Endothelial cell (in vitro differentiated cells): ENCODE measurements around the gene SACS. TPM values are rescaled to one million over a fixed set of nuclear protein-coding genes. Genes with fewer than 3 reads are reported as not detected.

Experiments
- DNase-seq: peaks from one replicate; pipeline ENCODE4 v3.0.0; 2021; ENCODE audit warnings: low spot score
- H3K27ac Mint-ChIP-seq: one replicate; pipeline ENCODE4 v1.8.0; 2021; ENCODE audit warnings: mixed read lengths, inconsistent platforms; ENCODE audit not compliant: unreplicated experiment
- H3K27me3 Mint-ChIP-seq: one replicate; pipeline ENCODE4 v1.8.0; 2021; ENCODE audit warnings: mild to moderate bottlenecking, moderate library complexity, mixed read lengths, inconsistent platforms; ENCODE audit not compliant: unreplicated experiment
- H3K36me3 Mint-ChIP-seq: one replicate; pipeline ENCODE4 v1.8.0; 2021; ENCODE audit warnings: mild to moderate bottlenecking, low read depth, mixed read lengths, inconsistent platforms; ENCODE audit not compliant: unreplicated experiment
- H3K4me1 Mint-ChIP-seq: one replicate; pipeline ENCODE4 v1.8.0; 2021; ENCODE audit warnings: mild to moderate bottlenecking, mixed read lengths, inconsistent platforms; ENCODE audit not compliant: unreplicated experiment
- H3K4me3 Mint-ChIP-seq: one replicate; pipeline ENCODE4 v1.8.0; 2021; ENCODE audit warnings: mild to moderate bottlenecking, mixed read lengths, inconsistent platforms; ENCODE audit not compliant: unreplicated experiment
- H3K9me3 Mint-ChIP-seq: one replicate; pipeline ENCODE4 v1.8.0; 2021; ENCODE audit warnings: mixed read lengths, inconsistent platforms; ENCODE audit not compliant: unreplicated experiment
- CTCF ChIP-seq: fragments of 200-600 bp; sonication (generic); IDR thresholded peaks from one replicate; pipeline ENCODE4 v1.5.0; 2021; ENCODE audit warnings: antibody characterized with exemption; ENCODE audit not compliant: unreplicated experiment
- total RNA-seq: library from RNA; stranded (reverse); fragmentation: NEBNext Ultra II Directional; extraction: Animal tissue kit (Norgen Biotek cat#: 25700); gene quantifications from one replicate; pipeline ENCODE4 v1.2.1, GENCODE V29; 2021; ENCODE audit not compliant: unreplicated experiment

Gene SACS
- total RNA-seq, 1 donor from 2014 or later, result 45.8 TPM

- Mint-ChIP-seq H3K4me1 (peaks cover 12% of the 10 kb centered on the region), H3K9me3 (no peaks in the 10 kb centered on the region), H3K27ac (no peak overlapping the region), H3K4me3 (no peak overlapping the region), H3K36me3 (peaks cover 24% of the 10 kb centered on the region), H3K27me3 (no peaks in the 10 kb centered on the region)
- no peak for TF ChIP-seq CTCF
- no peak for DNase-seq
Observed at GRCh38 chr13:23348262-23349127, 85.0 kb downstream of the SACS start.

- no peak for TF ChIP-seq CTCF
- peaks cover 12% of the 10 kb centered on the region for H3K4me1 Mint-ChIP-seq
- H3K27ac Mint-ChIP-seq, result no peak overlapping the region
- H3K36me3 Mint-ChIP-seq, result peaks cover 24% of the 10 kb centered on the region
- DNase-seq, result no peak
- H3K4me3 Mint-ChIP-seq, result no peak overlapping the region
- H3K27me3 Mint-ChIP-seq, result no peaks in the 10 kb centered on the region
- H3K9me3 Mint-ChIP-seq, result no peaks in the 10 kb centered on the region
Observed at GRCh38 chr13:23347601-23348000, 85.9 kb downstream of the SACS start.

- DNase-seq, result no peak
- Mint-ChIP-seq H3K27me3 (no peaks in the 10 kb centered on the region), H3K27ac (no peak overlapping the region), H3K9me3 (no peaks in the 10 kb centered on the region), H3K4me1 (peaks cover 7% of the 10 kb centered on the region), H3K4me3 (no peak overlapping the region), H3K36me3 (peaks cover 32% of the 10 kb centered on the region)
- no peak for TF ChIP-seq CTCF
Observed at GRCh38 chr13:23344931-23345595, 88.4 kb downstream of the SACS start.

GRCh38 chr13:23339225-23339624 lies 94.3 kb downstream of the SACS start:
- Mint-ChIP-seq H3K4me3 (no peak overlapping the region), H3K4me1 (no peaks in the 10 kb centered on the region), H3K36me3 (peaks cover 59% of the 10 kb centered on the region), H3K9me3 (no peaks in the 10 kb centered on the region), H3K27ac (no peak overlapping the region), H3K27me3 (no peaks in the 10 kb centered on the region)
- no peak for DNase-seq
- no peak for TF ChIP-seq CTCF

- no peaks in the 10 kb centered on the region for H3K27me3 Mint-ChIP-seq
Observed at GRCh38 chr13:23330356-23330755, 103.1 kb downstream of the SACS start.

More at GRCh38 chr13:23330356-23330755, 103.1 kb downstream of the SACS start:
- no peak for DNase-seq
- Mint-ChIP-seq H3K9me3 (no peaks in the 10 kb centered on the region), H3K36me3 (peaks cover 36% of the 10 kb centered on the region), H3K4me3 (no peak overlapping the region), H3K4me1 (no peaks in the 10 kb centered on the region), H3K27ac (no peak overlapping the region)
- TF ChIP-seq CTCF, result no peak
